Activated CD8-positive, alpha-beta T cell treated with anti-CD3 and anti-CD28 coated beads for 36 hours (primary cell): ENCODE results near the gene IFNAR1. TPM values are rescaled to one million over a fixed set of nuclear protein-coding genes. Genes with fewer than 3 reads are reported as not detected.
A peak's percentile ranks its signal among the peaks of the same experiment; 100 is the strongest.

Source experiments
- ATAC-seq: fragments of 200-7000 bp; cut with Tn5 transposase; one replicate; pipeline ENCODE4 v1.10.0; 2021; ENCODE audit warnings: mild to moderate bottlenecking, moderate library complexity
- CTCF ChIA-PET: fragments of 350-600 bp; sonication (Branson Sonifier 250); formaldehyde crosslinking; loops from one replicate; lab custom pipeline; 2021; ENCODE audit warnings: antibody characterized with exemption; lab: Charles Lee
- POLR2A ChIA-PET: fragments of 350-600 bp; sonication (Branson Sonifier 250); formaldehyde crosslinking; loops from one replicate; lab custom pipeline; 2021; ENCODE audit warnings: antibody characterized with exemption; lab: Charles Lee
- DNase-seq: peaks from one replicate; pipeline ENCODE4 v3.0.0-alpha.2; 2020
- H3K27ac Mint-ChIP-seq: one replicate; pipeline ENCODE4 v1.8.0; 2021; ENCODE audit warnings: mild to moderate bottlenecking, mixed read lengths
- H3K27me3 Mint-ChIP-seq: one replicate; pipeline ENCODE4 v1.8.0; 2021; ENCODE audit warnings: mixed read lengths
- H3K36me3 Mint-ChIP-seq: one replicate; pipeline ENCODE4 v1.8.0; 2021; ENCODE audit warnings: low read depth, mixed read lengths
- H3K4me1 Mint-ChIP-seq: one replicate; pipeline ENCODE4 v1.8.0; 2021; ENCODE audit warnings: low read depth, mixed read lengths
- H3K4me3 Mint-ChIP-seq: one replicate; pipeline ENCODE4 v1.8.0; 2021; ENCODE audit warnings: mild to moderate bottlenecking, moderate library complexity, mixed read lengths
- H3K9me3 Mint-ChIP-seq: one replicate; pipeline ENCODE4 v1.8.0; 2021; ENCODE audit warnings: mixed read lengths
- CTCF ChIP-seq: fragments of 200-600 bp; IDR thresholded peaks from one replicate; pipeline ENCODE4 v1.8.0; 2022; ENCODE audit warnings: antibody characterized with exemption, mild to moderate bottlenecking
- intact Hi-C: fragments of 100-400 bp; cut with micrococcal nuclease; formaldehyde crosslinking; loops from one replicate; pipeline ENCODE4 v1.10.0; 2022
- total RNA-seq, 2 experiments: library from RNA; stranded (reverse); gene quantifications; one replicate each; pipeline ENCODE4 v1.2.3, GENCODE V29; 2021

The IFNAR1 gene
- total RNA-seq, 2 experiments from 2014 or later: 25.6 to 30.3 TPM

GRCh38 chr21:33367309-33367973 lies 42.7 kb downstream of the IFNAR1 start:
- CTCF ChIA-PET: interaction anchor here (0.9 to 3.0 kb wide), 7 partner anchors 13 to 171 kb away, joined by 3 to 14 read pairs (median 4); no protein-coding TSS in a partner anchor
- peak; percentile 34 for ATAC-seq
- TF ChIP-seq CTCF: no peak
- H3K4me3 Mint-ChIP-seq: no peak overlapping the region
- peaks cover 5% of the 10 kb centered on the region for H3K36me3 Mint-ChIP-seq
- POLR2A ChIA-PET: interaction anchor here (0.7 kb wide), 1 partner anchor 11 kb away, joined by 3 read pairs; no protein-coding TSS in a partner anchor
- peaks cover 17% of the 10 kb centered on the region for H3K9me3 Mint-ChIP-seq
- H3K27me3 Mint-ChIP-seq: no peaks in the 10 kb centered on the region
- peak overlapping the region; percentile 72 for H3K27ac Mint-ChIP-seq
- intact Hi-C loops: no loop called here
- DNase-seq: peak; percentile 28
- H3K4me1 Mint-ChIP-seq: peaks cover 6% of the 10 kb centered on the region

GRCh38 chr21:33368124-33368523 lies 43.4 kb downstream of the IFNAR1 start:
- TF ChIP-seq CTCF: no peak
- Mint-ChIP-seq H3K4me1 (peaks cover 2% of the 10 kb centered on the region), H3K9me3 (peaks cover 17% of the 10 kb centered on the region), H3K4me3 (no peak overlapping the region), H3K27me3 (no peaks in the 10 kb centered on the region), H3K27ac (no peak overlapping the region), H3K36me3 (peaks cover 5% of the 10 kb centered on the region)
- CTCF ChIA-PET: interaction anchor here (1.4 to 3.0 kb wide), 2 partner anchors 72 to 172 kb away, joined by 3 to 14 read pairs; no protein-coding TSS in a partner anchor
- DNase-seq (no peak), ATAC-seq (no peak)
- intact Hi-C loops: no loop called here
- POLR2A ChIA-PET: no interaction called here

DNA sequence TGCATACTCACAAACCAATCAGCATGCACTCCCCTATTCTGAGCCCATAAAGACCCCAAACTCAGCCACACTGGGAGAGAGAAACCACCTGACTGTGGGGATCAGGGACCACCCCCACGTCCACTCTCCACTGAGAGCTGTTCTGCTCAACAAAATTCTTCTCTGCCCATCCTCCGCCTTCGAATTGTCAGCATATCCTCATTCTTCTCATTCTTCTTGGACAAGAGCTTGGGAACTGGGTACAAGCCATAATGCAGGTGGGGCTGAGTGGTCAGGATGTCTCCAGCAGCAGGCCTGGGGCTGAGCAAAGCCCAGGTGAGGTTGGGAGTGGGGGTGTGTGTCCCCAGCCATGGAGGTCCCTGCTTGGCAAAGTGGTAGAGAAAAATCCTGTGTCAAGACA lies 43.8 kb downstream of the IFNAR1 start:
- ChIA-PET POLR2A (interaction anchor here (0.7 kb wide), 1 partner anchor 14 kb away, joined by 3 read pairs; no protein-coding TSS in a partner anchor), CTCF (interaction anchor here (0.7 to 1.8 kb wide), 2 partner anchors 7 to 8 kb away, joined by 3 to 9 read pairs; no protein-coding TSS in a partner anchor)
- Mint-ChIP-seq H3K9me3 (peaks cover 17% of the 10 kb centered on the region), H3K36me3 (peaks cover 5% of the 10 kb centered on the region), H3K4me3 (no peak overlapping the region), H3K27me3 (no peaks in the 10 kb centered on the region), H3K27ac (peak overlapping the region; percentile 25), H3K4me1 (peaks cover 2% of the 10 kb centered on the region)
- no peak for ATAC-seq
- no peak for DNase-seq
- TF ChIP-seq CTCF: no peak
- intact Hi-C loops: no loop called here

DNA sequence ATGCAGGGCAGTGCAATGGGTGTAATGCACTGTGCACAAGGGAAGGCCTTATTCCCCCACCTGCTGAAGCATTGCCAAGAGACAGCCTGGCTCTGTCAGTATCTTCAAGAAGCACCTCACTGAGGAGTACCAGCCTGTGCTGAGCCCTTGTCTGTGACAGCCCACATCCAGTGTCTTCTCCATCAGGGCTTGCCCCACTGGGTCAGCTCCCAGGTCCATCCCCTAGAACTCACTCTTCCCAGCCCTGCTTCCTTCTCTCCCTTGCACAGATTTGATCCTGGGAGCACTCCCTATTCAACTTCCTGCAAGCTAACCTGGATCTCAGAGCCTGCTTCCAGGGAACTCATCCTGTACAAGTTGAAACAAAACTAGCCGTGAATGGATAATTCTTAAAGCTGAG lies 44.8 kb downstream of the IFNAR1 start:
- DNase-seq (no peak), ATAC-seq (no peak)
- ChIA-PET CTCF (interaction anchor here (1.1 to 1.8 kb wide), 3 partner anchors 8 to 182 kb away, joined by 3 to 9 read pairs (median 5); no protein-coding TSS in a partner anchor), POLR2A (interaction anchor here (0.7 kb wide), 1 partner anchor 13 kb away, joined by 3 read pairs; no protein-coding TSS in a partner anchor)
- no peak overlapping the region for H3K27ac Mint-ChIP-seq
- peaks cover 17% of the 10 kb centered on the region for H3K9me3 Mint-ChIP-seq
- peaks cover 5% of the 10 kb centered on the region for H3K36me3 Mint-ChIP-seq
- intact Hi-C loops: no loop called here
- H3K4me3 Mint-ChIP-seq: no peak overlapping the region
- TF ChIP-seq CTCF: no peak
- no peaks in the 10 kb centered on the region for H3K27me3 Mint-ChIP-seq
- H3K4me1 Mint-ChIP-seq: no peaks in the 10 kb centered on the region

DNA sequence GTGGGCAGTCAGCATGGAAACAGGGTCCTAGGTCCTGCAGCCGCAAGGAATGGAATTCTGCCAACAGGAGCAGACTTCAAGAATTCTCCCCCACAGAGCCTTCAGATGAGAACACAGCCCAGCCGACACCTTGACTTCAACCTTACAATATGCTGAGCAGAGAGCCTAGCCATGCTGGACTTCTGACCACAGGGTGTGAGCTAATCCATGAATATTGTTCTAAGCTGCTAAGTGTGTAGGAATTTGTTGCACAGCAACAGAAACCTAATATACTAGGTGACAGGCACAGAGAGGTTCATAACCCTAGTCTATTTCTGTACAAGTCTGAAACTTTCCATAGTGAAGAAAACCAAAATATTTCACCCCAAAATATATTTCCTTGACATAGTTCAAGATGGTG lies 45.5 kb downstream of the IFNAR1 start:
- intact Hi-C loops: no loop called here
- CTCF ChIA-PET: interaction anchor here (1.1 to 1.8 kb wide), 3 partner anchors 9 to 183 kb away, joined by 3 to 9 read pairs (median 5); no protein-coding TSS in a partner anchor
- H3K4me3 Mint-ChIP-seq: no peak overlapping the region
- POLR2A ChIA-PET: no interaction called here
- DNase-seq: no peak
- H3K27me3 Mint-ChIP-seq: no peaks in the 10 kb centered on the region
- peaks cover 5% of the 10 kb centered on the region for H3K4me1 Mint-ChIP-seq
- no peak overlapping the region for H3K27ac Mint-ChIP-seq
- H3K36me3 Mint-ChIP-seq: peaks cover 5% of the 10 kb centered on the region
- TF ChIP-seq CTCF: no peak
- no peak for ATAC-seq
- H3K9me3 Mint-ChIP-seq: peaks cover 17% of the 10 kb centered on the region
